Testis (tissue), 5 donors: ENCODE measurements around the gene COX14. TPM values are rescaled to one million over a fixed set of nuclear protein-coding genes. Genes with fewer than 3 reads are reported as not detected.

Experiments
- DNase-seq: peaks from one replicate; pipeline ENCODE4 v3.0.0-alpha.2; 2019
- H3K27ac ChIP-seq, 2 donors: fragments of 200-600 bp; sonication (generic); one replicate each; pipeline ENCODE4 v1.5.1; 2019
- H3K27me3 ChIP-seq: fragments of 200-600 bp; sonication (generic); one replicate; pipeline ENCODE4 v1.5.1; 2019
- H3K36me3 ChIP-seq: fragments of 200-600 bp; sonication (generic); one replicate; pipeline ENCODE4 v1.5.1; 2017; ENCODE audit warnings: low read depth; ENCODE audit errors: missing control alignments
- H3K4me1 ChIP-seq: fragments of 200-600 bp; sonication (generic); one replicate; pipeline ENCODE4 v1.5.1; 2019
- H3K4me3 ChIP-seq, 2 donors: fragments of 200-600 bp; sonication (generic); one replicate each; pipeline ENCODE4 v1.5.1; 2017 to 2019
- H3K9me3 ChIP-seq: fragments of 200-600 bp; sonication (generic); one replicate; pipeline ENCODE4 v1.5.1; 2017
- POLR2A ChIP-seq: fragments of 450-650 bp; IDR thresholded peaks from one replicate; pipeline ENCODE4 v1.6.1; 2017; ENCODE audit warnings: antibody characterized with exemption, mild to moderate bottlenecking, moderate library complexity
- WGBS, 2 donors: methylation state at CpG; one replicate each; pipeline ENCODE4 v1.1.5; 2018; 5-methylcytosine and 5-hydroxymethylcytosine counted together
- intact Hi-C: fragments of 100-400 bp; cut with DNase I; formaldehyde crosslinking; loops from one replicate; pipeline ENCODE4 v1.15.1; 2023; ENCODE audit warnings: low total_unique reads
- long read RNA-seq, 2 donors: transcript quantifications; one replicate each; lab custom pipeline, GENCODE V29; 2026
- polyA plus RNA-seq: library from polyadenylated mRNA; stranded (reverse); fragments of 350-450 nt; fragmentation: Illumina TruSeq; extraction: RNeasy Lipid Tissue Mini Kit (QIAGEN cat#74804); gene quantifications from one replicate; pipeline ENCODE4 v1.2.3, GENCODE V29; 2014; ENCODE audit warnings: low read depth, low replicate concordance; ENCODE audit not compliant: insufficient read depth
- total RNA-seq, 2 donors: library from RNA; depleted of rRNA; stranded (reverse); fragments of >200 nt; gene quantifications; one replicate each; pipeline ENCODE4 v1.2.3, GENCODE V29; 2016
- TF ChIP-seq, protein P1 (sequence below), 3 experiments: fragments of 450-650 bp in 2 of 3; fragments of 200-600 bp in 1 of 3; sonication (generic) in 1 of 3; IDR thresholded peaks; one replicate each; pipeline ENCODE4 v1.5.1; 2016 to 2019; ENCODE audit warnings: antibody characterized with exemption in 3 of 3, mild to moderate bottlenecking in 2 of 3, moderate library complexity in 1 of 3

The COX14 gene
- total RNA-seq (10 to 100 TPM; 38.7 to 54.9 TPM), polyA plus RNA-seq (50.2 TPM)
- long read RNA-seq, donor 1, transcript COX14-203 (2 exons, 739 nt) = major isoform, 64 of 78 reads
- long read RNA-seq, donor 1, partial matches to known transcripts = 12 of 78 reads
- long read RNA-seq, donor 1, other reads (novel, unspliced or antisense) = 0 of 78 reads
- long read RNA-seq, donor 2, transcript COX14-203 (2 exons, 739 nt) = major isoform, 29 of 39 reads
- long read RNA-seq, donor 2, partial matches to known transcripts = 9 of 39 reads
- long read RNA-seq, donor 2, other reads (novel, unspliced or antisense) = 0 of 39 reads

DNA sequence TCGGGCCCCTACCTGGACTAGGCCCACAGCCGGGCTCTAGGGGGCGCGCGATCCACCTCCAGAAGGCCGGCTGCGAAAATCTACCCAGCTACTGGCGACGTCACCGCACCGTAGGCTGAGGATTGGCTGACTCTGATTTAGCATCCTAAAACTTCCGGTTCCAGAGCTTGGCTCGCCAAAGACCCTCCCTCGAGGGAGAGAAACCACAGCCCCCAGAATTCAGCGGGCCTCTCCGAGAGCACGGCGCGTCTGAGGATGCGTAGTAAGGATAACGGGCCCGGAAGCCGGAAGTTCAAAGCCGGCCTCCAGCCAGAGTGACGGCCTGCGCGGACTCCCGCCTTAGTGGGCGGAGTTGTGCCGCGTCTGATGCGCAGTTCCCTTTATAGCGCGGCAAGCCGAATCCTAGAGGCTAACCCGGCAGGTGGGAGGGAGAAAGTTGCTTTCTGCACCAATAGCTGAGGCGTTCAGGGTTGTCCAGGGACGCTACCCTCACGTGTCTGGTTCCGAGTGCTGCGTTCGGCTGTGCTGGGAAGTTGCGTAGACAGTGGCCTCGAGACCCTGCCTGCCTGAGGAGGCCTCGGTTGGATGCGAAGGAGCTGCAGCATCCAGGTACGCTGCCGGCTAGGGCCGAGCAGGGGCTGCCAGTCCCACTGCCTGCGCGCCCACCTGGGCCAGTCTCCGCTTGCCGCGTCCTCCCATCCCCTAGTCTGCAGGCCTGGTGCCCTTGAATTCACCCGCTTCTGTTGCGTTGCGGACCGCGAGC is at the start of gene COX14:
Gene COX14, plus strand, starts transcription at position 544 of the 763 bp plus-strand sequence. CDS start 7,808 bp downstream, outside the sequence.
- Histone ChIP-seq H3K36me3 (no peaks in the 10 kb centered on the region), H3K27me3 (no peaks in the 10 kb centered on the region), H3K9me3 (no peaks in the 10 kb centered on the region), H3K4me3 (peak within 1 kb of the TSS; percentile 72 to 88), H3K4me1 (peaks cover 18% of the 10 kb centered on the region), H3K27ac (peak within 1 kb of the TSS; percentile 69 to 86)
- TF ChIP-seq POLR2A = peak; percentile 66
- TF ChIP-seq, protein P1, sequence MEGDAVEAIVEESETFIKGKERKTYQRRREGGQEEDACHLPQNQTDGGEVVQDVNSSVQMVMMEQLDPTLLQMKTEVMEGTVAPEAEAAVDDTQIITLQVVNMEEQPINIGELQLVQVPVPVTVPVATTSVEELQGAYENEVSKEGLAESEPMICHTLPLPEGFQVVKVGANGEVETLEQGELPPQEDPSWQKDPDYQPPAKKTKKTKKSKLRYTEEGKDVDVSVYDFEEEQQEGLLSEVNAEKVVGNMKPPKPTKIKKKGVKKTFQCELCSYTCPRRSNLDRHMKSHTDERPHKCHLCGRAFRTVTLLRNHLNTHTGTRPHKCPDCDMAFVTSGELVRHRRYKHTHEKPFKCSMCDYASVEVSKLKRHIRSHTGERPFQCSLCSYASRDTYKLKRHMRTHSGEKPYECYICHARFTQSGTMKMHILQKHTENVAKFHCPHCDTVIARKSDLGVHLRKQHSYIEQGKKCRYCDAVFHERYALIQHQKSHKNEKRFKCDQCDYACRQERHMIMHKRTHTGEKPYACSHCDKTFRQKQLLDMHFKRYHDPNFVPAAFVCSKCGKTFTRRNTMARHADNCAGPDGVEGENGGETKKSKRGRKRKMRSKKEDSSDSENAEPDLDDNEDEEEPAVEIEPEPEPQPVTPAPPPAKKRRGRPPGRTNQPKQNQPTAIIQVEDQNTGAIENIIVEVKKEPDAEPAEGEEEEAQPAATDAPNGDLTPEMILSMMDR (IDR thresholded peaks at IDR 0.05) = peak; percentile 83 to 94 (median 91)
- 0% methylated on average over 46 to 56 of the region's 59 CpGs for WGBS, 2 donors
- intact Hi-C loops = no loop called here
- DNase-seq = peak; percentile 100

DNA sequence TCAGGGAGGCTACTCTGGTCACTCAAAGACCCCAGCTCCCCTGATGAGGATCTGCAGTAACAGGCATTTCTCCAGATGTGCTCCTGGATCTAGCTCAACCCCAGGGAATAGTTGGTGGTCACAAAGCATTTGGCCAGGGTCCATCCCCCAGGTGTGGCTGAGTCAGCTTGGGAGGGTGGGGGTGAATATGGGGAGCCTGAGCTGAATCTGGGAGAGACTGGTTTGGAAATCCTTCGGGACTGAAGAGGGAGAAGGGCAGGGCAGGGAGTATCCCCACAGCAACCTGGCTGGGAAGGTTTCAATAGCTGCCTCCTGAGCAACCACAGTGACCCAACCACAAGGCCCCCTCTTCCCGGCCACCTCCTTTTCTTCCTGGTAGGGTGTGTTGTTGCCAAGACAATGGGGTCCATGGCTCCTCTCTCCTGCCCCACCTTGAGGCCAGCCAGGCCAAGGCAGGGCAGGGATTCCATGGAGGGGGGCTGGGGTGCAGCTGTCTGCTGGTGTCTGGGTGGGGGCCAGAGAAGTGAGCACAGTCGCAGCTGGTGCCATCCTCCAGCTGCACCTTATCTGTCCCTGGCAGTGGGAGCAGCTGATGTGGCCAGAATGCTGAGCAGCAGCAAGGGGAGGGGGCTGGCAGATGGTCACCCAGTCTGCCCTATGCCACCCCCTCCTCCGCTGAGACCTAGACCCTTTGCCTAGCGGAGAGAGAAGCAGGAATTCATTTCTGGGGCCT is 49.1 kb upstream of the COX14 start:
- WGBS, 2 donors = 83 to 89% methylated on average over 4 to 5 of the region's 5 CpGs
- intact Hi-C loops = loop anchor here (10.0 kb wide), 1 partner anchor 198 kb away; no protein-coding TSS in a partner anchor
- no peaks in the 10 kb centered on the region for H3K9me3 ChIP-seq

DNA sequence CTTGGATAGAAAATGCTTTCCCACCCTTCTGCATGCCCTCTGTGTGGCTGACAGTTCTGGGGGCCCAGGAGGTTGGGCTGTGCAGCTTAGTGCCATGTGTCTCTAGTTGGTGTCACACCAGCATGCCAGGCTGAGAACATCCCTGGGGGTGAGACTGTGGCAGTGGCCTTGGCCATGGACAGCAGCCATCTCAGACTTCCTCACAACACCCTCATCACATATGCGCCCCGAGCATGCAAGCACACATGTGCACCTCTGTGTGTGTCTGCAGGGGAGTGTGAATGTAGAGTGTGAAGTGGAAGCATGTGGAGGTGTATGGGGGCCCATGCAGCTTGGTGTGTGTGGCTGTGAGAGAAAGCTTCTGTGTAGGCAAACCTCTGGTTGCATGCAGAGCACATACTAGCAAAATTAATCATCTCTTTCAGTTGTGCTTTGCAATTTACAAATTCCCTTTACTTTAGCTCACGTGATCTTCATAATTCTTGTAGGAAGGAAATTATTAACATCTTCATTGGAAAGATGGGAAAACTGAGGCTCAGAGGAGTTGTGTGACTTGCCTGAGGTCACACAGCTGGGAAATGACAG is 46.2 kb upstream of the COX14 start:
- H3K9me3 ChIP-seq = no peaks in the 10 kb centered on the region
- intact Hi-C loops = loop anchor here (10.0 kb wide), 1 partner anchor 201 kb away; no protein-coding TSS in a partner anchor
- H3K4me1 ChIP-seq = no peaks in the 10 kb centered on the region
- no peaks in the 10 kb centered on the region for H3K36me3 ChIP-seq
- TF ChIP-seq POLR2A = no peak
- TF ChIP-seq, protein P1 (IDR thresholded peaks at IDR 0.05) = no peak
- H3K4me3 ChIP-seq = no peak overlapping the region
- no peak for DNase-seq
- WGBS, 2 donors = 88 to 95% methylated on average over 3 of the region's 3 CpGs
- no peaks in the 10 kb centered on the region for H3K27me3 ChIP-seq
- H3K27ac ChIP-seq = no peak overlapping the region

More for the DNA sequence above, 49.1 kb upstream of the COX14 start:
- no peak for TF ChIP-seq POLR2A
- TF ChIP-seq, protein P1 (IDR thresholded peaks at IDR 0.05) = no peak
- peaks cover 3% of the 10 kb centered on the region for H3K4me1 ChIP-seq
- H3K27ac ChIP-seq = no peak overlapping the region
- H3K4me3 ChIP-seq = no peak overlapping the region
- H3K27me3 ChIP-seq = no peaks in the 10 kb centered on the region
- no peak for DNase-seq
- no peaks in the 10 kb centered on the region for H3K36me3 ChIP-seq

DNA sequence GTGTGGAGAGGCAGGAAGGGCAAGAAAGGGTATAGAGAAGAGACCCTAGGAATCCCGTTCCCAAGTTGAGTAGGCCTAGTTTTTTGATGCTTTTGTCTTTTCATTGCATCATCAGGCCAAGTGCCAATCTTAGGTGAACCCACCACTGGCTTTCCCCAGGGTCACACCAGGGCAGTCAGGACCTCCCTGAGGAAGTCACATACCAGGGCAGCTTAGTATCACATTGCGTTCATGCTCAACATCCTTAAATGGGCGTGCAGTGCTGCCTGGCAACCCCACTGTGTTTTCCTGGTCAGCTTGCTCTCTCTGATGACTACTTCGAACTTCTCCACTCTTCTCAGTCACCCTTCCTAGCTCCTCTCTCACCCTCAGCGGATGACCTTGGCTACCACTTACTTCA is 45.6 kb upstream of the COX14 start:
- Histone ChIP-seq H3K4me1 (no peaks in the 10 kb centered on the region), H3K36me3 (no peaks in the 10 kb centered on the region), H3K27ac (no peak overlapping the region), H3K4me3 (no peak overlapping the region), H3K9me3 (no peaks in the 10 kb centered on the region), H3K27me3 (no peaks in the 10 kb centered on the region)
- DNase-seq = no peak
- TF ChIP-seq, protein P1 (IDR thresholded peaks at IDR 0.05) = no peak
- TF ChIP-seq POLR2A = no peak
- 68 to 71% methylated on average over 5 of the region's 5 CpGs for WGBS, 2 donors
- intact Hi-C loops = loop anchor here (10.0 kb wide), 1 partner anchor 202 kb away; no protein-coding TSS in a partner anchor
